HG03159 (cell line): ENCODE data around the gene SMLR1.
"Not testable (repeated sequence)": the region's sequence is repeated elsewhere in the genome, so short reads cannot be mapped to it uniquely, and the experiment has no call there.

ENCODE experiments used
- ATAC-seq: cut with Tn5 transposase; IDR thresholded peaks from one replicate; pipeline ENCODE4 v1.9.1; 2021; ENCODE audit warnings: mild to moderate bottlenecking, moderate library complexity; ENCODE audit not compliant: unreplicated experiment

The SMLR1 gene

DNA sequence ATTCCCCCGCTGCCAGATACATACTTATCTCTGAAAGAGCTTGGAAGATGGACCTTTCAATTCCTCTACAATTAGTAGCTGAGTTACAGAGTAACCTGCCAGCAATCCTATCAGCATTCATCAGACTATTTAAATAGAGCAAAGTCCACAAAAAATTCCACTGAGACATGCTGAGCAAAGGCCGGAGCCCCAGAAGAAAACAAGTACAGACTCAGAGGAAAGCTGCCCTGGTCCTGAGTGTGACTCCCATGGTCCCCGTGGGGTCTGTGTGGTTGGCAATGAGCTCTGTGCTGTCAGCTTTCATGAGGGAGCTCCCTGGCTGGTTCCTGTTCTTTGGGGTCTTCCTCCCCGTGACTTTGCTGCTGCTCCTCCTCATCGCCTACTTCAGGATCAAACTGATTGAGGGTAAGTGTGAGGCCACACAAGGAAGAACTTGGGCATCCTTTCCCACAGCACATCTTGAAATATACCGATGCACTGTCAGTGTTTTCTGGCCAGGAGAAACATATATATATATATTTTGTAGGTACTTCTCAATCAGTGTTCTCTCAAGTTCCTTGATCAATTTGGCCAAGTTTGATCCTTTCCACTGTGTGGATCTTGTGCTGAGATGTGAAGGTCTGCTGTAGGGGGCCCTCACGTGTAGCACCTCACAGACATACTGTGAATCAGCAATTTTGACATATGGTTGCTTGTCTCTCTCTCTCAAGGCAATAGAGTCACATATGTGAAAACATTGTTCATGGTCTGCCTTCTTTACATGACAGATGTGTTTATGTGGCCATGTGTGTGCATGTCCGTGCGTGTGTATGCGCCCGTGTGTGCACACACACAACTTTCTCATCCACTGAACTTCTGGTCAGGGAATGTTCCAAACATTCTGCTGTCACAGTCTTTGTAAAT lies at the start of gene SMLR1:
Gene SMLR1 (plus strand): TSS at position 160 of the 903 bp plus-strand sequence. CDS start 8 bp downstream, at position 168.
- no peak for ATAC-seq

DNA sequence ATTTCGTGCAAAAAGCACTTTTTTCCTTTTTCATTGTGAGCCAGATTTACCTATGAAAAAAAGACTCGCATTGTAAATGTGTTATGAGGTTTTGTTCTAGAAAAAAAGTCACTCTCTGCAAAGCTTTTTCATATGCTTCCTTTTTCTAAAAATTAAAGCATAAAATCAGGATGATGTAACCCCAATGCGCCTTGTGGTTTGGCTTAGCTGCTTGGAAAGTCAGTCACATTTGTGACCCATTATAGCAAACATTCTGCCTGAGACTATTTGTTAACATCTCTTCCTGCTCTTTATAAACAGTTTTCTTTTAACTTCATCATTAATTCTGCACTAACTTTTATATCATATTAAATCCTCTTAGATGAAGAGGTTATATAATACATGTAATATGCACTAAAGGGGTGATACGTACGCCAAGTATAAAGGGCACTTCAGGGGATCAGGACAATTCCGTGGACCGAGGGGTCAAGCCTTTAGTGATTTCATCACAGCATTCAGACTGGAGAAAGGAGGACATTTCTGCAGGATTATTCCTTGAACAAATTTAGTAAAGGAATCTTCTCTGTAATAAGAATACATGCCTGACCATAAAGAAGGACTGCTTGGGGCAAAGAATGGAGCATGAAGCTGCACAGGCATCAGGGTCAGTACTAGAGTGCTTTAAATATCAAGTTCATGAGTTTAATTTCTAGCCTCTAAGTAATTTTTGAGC lies 48.1 kb upstream of the SMLR1 start:
- no peak for ATAC-seq

DNA sequence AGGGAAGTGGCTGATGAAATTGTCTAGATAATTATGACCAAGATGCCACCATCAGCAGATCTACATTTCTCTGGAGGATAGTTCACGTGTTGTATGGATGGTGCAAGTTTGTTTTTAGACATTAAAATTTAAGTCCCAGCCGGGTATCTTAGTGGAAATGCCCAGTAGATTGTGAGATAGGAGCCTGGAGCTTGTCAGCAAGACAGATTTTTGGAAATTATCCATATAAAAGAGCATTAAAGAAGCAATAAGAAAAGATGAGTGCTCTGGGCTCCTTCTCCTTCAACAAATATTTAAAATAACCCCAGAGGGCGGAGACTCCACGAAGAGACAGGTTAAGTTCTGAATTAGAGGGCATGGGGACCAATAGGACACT lies 47.6 kb upstream of the SMLR1 start:
- no peak for ATAC-seq

DNA sequence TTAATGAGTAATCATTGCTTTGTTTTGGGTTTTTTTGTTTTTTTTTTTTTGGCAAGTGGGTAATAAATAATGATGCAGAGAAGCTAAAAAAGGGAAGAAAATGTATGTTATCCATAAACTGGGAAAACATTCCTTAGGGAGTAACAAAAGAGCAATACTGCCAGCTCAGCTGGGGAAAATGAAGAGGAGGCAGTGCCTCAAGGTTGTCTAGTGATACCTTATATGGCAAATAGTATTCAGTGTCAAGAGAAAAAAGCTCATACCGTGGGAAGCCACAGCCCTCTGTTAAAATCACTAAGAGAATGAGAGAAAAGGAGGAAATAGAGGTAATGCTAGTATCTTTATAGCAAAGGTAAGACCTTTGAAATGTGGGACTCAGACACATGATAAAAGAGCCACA lies 47.1 kb upstream of the SMLR1 start:
- ATAC-seq, result no peak

DNA sequence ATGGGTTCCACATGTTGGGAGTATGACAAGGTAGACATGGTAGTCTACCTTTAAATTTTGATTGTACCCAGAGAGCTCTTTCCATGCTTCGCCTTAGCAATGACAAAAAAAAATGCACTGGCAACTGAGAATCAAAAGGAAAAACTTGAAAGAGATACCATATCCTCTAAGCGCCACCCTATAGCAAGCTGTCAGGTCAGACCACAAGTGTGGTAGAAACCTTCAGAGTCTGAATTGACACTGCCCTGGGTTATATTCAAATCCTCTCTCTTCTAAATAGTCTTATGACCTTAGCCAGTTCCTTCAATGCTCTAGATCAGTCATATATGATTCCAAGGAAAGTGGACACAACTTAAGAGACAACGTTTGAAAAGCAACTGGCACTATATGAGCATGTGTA lies 45.6 kb upstream of the SMLR1 start:
- ATAC-seq, result no peak

DNA sequence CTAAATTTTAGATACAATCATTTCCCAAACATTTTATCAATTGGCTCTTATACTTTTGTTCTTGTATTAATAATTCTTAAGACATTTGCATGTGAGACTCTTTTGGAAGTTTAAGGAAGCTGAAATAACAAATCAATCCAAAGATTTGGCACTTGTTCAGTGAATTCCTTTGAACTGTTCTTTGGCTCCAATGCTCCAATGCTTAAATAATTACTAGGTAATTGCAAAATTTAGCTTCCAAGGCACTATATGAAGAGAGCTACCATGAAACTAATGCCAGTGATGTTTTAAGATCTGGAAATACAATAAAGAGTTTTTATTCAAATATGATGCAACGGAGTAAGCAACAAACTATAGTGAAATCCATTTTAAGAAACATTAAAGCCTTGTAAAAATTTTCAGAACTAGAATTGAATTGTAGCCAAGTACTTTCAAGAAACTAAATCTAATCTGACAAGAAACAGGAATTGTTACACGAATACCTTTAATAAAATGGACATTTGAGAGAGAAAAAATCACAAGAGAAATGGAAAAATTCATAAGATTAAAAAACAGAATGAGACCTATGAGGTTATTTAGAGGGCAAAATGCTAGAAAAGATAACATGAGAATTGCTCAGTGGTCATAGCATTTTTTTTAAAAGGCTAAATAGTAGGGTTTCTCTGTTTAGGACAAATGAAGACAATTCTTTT lies 43.6 kb upstream of the SMLR1 start:
- ATAC-seq, result no peak

DNA sequence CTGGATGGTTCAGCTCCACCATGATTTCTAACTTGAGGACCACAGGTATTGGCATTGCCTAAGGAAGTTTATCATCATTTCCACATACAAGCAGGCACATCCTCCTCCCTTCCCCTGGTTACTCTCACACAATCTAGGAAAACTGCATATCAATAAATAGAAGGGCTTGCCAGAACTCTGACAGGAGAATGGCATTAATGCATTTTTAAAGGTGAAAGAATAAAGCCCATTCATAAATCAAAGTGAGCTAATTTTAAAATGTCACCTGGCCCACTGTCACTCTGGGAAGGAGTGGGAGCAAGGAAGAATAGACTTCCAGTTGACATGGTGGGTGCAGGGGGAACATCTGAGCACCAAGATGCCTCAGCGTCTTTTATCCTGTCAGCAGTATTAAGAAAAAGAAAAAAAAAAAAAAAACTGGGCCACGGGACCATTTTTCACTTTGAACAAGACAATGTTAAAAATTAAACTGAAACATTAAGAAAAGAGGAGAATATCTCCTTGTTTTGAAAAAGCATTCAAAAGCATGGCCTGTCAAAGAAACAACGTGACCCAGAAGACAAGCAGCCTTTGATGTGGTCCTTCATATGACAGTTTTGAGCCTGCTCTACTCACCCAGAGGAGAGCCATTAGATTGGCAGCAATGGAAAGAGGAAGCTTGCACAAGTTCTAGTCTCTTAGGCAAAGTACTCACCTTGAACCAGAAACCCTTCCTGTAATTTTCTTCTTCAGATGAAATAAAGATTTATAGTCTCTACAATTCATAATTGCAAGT lies 39.3 kb upstream of the SMLR1 start:
- ATAC-seq, result no peak

DNA sequence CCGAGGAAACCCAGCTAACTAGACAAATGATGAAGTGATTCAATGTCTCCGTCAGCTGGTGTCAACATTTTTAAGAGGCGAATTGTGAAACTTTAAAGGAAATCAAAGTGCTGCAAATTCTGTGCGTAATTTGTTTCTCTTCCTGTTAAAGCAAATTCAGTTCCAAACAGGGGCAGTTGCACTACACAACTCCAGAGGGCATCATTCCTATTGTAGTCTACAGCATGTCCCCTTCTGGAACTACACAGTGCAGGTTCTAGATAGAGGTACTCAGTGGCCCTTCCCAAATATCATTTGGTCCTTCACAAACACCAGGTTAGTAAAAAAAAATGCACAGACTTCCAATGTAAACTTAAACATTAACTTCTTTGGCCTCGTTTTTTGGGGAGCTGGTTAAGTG lies 38.3 kb upstream of the SMLR1 start:
- no peak for ATAC-seq

DNA sequence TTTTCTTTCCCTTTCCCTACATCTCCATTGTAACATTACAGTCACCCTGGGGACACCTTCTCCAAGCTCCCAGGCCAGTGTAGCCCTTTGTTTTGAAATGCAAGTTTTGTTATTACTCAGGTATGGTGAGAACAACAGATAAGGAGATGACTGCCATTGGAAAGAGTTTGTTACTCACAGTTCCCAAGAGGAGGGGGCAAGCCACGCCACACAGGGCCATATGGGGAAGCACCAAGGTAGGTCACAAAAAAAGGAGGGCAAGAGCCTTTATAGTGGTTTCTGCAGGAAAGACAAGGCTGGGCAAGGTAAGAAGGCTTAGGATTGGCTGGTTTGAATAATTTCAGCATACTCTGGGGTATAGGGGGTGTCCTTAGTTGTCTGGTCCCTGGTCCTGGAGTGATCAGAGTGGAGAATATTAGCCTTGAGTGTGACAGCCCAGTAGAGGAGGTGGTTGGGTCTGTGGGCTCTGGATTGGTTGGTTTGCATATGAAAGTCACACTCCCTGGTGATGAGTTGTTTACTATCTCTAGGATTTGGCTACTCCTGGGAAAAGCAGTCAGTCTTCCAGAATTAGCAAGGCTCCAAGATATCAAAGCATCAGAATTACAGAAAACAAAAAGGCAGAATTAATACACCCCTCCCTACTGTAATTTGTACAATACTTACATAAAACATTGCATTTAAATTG lies 33.1 kb upstream of the SMLR1 start:
- ATAC-seq, result no peak

DNA sequence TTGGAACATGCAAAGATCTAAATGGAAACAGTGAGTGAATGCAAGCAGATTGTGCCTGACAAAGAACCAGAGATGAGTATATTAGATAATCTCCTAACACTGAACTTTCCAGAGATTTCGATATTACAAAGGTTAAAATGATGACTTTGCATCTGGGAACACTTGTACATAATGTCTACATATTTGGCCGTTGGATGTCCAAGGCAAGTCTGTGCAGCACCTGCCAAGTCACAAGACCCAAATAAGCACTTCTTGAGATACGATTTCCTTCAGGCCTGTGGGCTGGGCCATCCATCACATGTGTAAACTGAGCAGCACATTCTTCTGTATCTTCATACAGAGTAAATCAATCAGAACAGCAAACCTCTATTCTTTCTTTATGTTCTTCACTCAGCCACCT lies 32.5 kb upstream of the SMLR1 start:
- ATAC-seq, result no peak

DNA sequence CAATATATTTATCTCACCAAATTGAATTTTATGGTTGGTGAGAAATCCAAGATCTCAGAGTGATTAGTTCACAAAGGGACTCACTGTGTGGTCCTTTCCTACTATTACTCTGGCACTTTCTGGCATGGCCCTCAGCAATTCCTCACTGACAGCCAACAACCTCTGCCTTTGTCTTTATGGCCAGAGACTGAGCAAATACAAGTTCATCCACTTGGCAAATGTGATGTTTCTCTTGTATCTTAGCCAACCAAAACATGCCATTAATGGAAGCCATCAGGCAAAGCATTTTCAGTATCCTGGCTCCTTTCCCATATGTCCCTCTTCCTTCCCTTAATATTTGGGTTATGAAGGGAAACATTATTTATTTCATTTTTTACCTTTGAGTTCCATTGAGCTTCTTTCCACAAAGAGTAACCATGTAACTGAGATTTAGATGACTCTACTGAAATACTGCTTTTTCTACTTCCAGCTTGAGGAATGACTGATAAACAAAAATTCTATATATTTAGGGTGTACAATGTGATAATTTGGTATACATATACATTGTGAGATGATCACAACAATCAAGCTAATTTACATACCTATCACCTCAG lies 30.8 kb upstream of the SMLR1 start:
- ATAC-seq, result no peak

DNA sequence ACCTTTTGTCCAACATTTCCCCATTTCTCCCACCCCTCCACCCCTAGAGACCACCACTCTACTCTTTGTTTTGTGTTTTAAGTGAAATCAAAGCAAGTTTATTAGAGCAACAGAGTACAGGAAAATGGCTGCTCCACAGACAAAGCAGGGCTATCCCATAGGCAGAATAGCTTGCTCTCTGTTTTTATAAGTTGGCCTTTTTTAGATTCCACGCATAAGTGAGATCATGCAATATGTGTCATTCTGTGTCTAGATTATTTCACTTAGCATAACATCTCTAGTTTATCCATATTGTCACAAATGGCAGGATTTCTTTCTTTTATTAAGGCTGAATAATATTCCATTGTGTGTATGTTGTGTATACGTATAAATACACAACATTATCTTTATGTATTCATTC lies 30.1 kb upstream of the SMLR1 start:
- no peak for ATAC-seq

DNA sequence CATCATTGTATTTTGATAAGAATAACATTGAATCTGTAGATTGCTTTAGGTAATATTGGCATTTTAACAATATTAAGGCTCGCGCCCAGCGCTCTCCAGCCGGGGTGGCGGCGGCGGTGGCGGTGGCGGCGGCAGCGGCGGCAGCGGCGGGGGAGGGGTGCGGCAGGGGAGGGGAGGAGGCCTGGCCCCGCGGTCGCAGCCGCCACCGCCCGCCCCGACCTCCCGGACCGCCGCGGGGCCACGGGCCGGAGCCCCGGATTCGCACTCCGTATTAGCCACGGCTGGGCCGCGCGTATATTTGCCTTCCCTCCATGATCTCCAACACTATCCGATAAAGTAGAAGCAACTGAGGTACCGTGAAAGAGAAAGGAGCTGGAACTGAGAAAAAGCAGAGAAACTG lies 25.8 kb upstream of the SMLR1 start:
- ATAC-seq, result not testable (repeated sequence)

DNA sequence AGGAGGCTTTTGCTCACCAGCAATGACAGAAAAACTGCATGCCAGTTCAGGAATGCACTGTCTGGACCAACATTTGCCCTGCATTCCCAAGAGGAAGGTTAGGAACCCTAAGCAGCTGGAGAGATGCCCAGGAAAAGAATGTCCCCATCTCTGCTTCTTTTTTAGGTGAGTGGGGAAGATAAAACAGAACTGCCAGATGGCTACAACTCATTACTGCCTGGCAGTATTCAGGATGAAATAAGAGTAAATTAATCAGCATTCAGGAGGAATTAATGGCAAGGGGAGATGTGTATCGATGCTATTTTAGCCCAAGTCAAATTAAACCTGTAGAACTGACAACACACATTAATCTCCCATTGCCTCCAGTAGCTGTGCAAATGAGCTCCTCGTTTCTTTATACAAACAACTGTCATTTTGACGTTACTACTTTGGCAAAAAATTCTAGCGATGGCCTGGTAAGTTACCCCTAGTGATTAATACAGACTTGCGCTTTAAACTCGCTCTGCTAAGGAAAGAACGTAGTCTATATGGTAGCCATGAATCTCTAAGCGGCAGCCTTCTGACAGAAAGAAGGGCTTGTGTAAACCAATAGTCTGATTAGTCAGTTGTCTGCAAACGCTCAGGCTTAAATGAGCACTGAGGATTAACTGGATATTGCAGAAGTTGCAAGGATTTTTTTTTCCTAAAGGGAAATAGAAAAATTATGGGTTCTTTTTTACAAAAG lies 16.7 kb upstream of the SMLR1 start:
- no peak for ATAC-seq

DNA sequence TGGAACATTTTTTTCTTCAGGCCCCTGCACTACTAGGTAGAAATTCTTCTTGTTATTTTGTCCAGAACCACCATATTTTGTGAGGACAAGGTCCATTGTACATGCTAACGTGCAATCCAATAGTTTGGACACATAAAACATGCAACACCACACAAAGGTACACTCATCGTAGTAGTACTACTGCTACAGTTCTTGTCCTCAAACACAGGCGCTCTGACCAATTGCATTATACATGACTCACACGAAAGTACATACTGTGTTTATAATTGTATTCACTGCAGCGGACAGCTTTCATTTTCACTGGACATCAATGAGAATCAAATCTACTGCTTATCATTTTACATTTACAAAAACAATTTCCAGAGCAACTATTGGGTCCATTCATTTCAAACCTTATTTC lies 15.3 kb upstream of the SMLR1 start:
- ATAC-seq, result no peak

DNA sequence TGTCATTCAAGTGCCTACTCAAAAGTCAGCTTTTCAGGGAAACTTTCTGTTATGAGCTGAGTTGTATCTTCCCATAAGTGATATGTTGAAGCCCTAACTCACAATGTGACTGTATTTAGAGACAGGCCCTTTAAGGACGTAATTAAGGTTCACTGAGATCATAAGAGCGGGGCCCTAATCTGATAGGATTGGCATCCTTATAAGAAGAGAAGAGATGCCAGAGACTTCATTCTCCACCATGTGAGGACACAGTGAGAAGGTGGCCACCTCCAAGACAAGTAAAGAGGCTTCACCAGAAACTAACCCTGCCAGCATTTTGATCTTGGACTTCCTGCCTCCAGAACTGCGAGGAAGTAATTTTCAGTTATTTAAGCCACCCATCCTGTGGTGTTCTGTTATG lies 12.7 kb upstream of the SMLR1 start:
- ATAC-seq, result no peak

DNA sequence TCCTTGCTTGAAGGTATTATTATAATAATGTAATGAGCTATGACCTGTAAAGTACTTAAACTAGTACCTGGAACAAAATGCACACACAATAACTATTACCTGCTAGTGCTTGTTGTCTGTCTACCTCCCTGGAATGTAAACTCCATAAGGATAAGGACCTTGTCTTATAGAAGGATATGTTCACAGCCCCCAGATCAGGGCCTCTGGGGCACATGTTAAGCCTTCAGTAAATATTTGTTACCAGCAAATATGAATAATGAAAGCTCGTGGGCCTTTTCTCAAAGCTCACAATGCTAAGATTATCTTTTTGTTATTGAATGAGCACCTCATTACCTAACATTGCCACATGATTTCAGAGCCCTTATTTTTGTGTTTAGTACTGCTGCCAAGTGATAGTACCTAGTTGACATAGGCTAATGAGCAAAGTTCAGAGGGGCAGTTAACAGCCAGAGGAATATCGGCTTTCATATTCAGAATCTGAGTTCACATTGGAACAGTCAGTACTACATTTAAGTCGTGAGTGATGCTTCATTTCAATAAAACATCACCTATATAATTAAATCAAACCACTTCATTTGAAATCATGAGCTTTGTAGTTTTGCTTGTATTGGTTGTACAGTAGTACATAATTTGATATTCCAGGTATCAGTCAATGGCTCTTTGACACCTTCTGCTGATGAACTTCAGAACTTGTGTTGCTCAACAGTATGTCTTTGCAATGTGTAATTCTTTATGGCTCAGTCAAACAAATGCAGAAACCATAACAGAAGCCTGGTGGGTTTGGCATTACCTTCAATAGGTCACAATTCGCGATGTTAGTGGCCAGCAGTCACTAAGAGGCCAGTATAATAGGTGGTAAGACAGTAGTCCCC lies 11.8 kb upstream of the SMLR1 start:
- no peak for ATAC-seq

DNA sequence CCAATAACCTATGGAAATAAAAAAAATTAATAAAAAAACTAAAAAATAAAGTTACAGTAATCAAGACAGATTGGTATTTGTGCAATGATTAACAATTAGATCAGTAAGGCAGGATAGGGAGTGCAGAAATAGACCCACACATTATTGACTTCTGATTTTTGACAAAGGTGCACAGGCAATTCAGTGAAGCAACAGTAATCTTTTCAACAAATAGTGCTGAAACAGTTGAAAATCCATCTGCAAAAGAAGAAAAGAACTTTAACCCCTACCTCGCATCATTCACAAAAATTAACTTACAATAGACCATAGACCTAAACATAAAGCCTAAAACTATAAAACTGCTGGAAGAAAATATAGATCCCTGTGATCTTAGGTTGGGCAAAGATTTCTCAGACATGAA lies 4.5 kb upstream of the SMLR1 start:
- no peak for ATAC-seq
